ENCODE data around the gene DOCK7. TPM values are rescaled to one million over a fixed set of nuclear protein-coding genes. Genes with fewer than 3 reads are reported as not detected.

Gene DOCK7
- total RNA-seq, 1 experiment from 2014 or later: 46.9 TPM

GRCh38 chr1:62509028-62509427, 179.2 kb downstream of the DOCK7 start:
- Mint-ChIP-seq H3K9me3 (ENCODE audit: unreplicated experiment) (no peaks in the 10 kb centered on the region), H3K4me3 (ENCODE audit: unreplicated experiment) (no peak overlapping the region), H3K4me1 (ENCODE audit: insufficient read depth, unreplicated experiment) (no peaks in the 10 kb centered on the region), H3K36me3 (ENCODE audit: insufficient read depth, unreplicated experiment) (peaks cover 27% of the 10 kb centered on the region), H3K27me3 (ENCODE audit: insufficient read depth, unreplicated experiment) (no peaks in the 10 kb centered on the region), H3K27ac (ENCODE audit: low read depth, unreplicated experiment) (peak overlapping the region; percentile 18)
- ChIA-PET POLR2A (interaction anchor here (1.0 to 3.1 kb wide), 2 partner anchors 24 to 237 kb away, joined by 3 to 21 read pairs; no protein-coding TSS in a partner anchor), CTCF (interaction anchor here (0.6 to 7.1 kb wide), 8 partner anchors 10 to 868 kb away, joined by 3 to 115 read pairs (median 4); no protein-coding TSS in a partner anchor)
- no peak for DNase-seq (ENCODE audit: unreplicated experiment)
- intact Hi-C loops (cut with micrococcal nuclease): loop anchor here (5.0 to 10.0 kb wide), 2 partner anchors 178 to 336 kb away; partner anchors contain the start of gene DOCK7
- TF ChIP-seq, protein P1, sequence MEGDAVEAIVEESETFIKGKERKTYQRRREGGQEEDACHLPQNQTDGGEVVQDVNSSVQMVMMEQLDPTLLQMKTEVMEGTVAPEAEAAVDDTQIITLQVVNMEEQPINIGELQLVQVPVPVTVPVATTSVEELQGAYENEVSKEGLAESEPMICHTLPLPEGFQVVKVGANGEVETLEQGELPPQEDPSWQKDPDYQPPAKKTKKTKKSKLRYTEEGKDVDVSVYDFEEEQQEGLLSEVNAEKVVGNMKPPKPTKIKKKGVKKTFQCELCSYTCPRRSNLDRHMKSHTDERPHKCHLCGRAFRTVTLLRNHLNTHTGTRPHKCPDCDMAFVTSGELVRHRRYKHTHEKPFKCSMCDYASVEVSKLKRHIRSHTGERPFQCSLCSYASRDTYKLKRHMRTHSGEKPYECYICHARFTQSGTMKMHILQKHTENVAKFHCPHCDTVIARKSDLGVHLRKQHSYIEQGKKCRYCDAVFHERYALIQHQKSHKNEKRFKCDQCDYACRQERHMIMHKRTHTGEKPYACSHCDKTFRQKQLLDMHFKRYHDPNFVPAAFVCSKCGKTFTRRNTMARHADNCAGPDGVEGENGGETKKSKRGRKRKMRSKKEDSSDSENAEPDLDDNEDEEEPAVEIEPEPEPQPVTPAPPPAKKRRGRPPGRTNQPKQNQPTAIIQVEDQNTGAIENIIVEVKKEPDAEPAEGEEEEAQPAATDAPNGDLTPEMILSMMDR (IDR thresholded peaks at IDR 0.05; ENCODE audit: unreplicated experiment): no peak
- BruUV-seq (replicated peaks): no TSS peak

DNA sequence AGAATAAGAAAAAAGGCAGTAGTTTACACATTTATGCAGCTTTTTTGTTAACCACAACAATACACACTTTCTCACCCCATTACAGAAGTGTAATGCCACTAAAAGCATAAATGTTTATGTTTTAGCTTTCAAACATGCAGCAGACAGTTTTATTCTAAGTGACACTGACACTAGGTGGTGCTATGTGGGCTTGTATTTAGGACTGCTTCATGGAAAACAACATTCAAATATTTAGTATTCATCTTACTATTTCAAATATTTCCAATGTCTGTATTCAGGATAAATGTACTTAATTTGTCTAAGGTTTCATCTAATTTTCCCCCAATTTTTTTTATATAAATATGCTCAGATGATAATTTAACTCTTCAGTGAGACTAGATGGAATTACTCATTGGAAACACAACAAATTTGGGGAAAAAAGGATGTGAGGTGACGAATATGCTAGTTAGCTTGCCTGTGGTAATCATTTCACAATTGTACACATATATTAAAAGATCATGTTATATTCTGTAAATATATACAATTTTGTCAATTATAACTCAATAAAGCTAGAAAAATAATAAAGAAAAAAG, 179.9 kb downstream of the DOCK7 start:
- Mint-ChIP-seq H3K4me1 (ENCODE audit: insufficient read depth, unreplicated experiment) (no peaks in the 10 kb centered on the region), H3K9me3 (ENCODE audit: unreplicated experiment) (no peaks in the 10 kb centered on the region), H3K36me3 (ENCODE audit: insufficient read depth, unreplicated experiment) (peaks cover 32% of the 10 kb centered on the region), H3K4me3 (ENCODE audit: unreplicated experiment) (no peak overlapping the region), H3K27ac (ENCODE audit: low read depth, unreplicated experiment) (no peak overlapping the region), H3K27me3 (ENCODE audit: insufficient read depth, unreplicated experiment) (no peaks in the 10 kb centered on the region)
- intact Hi-C loops (cut with micrococcal nuclease): loop anchor here (1.0 to 10.0 kb wide), 3 partner anchors 179 to 337 kb away; partner anchors contain the start of gene DOCK7
- TF ChIP-seq, protein P1 (IDR thresholded peaks at IDR 0.05; ENCODE audit: unreplicated experiment): peak; percentile 46
- DNase-seq (ENCODE audit: unreplicated experiment): peak; percentile 58
- ChIA-PET CTCF (interaction anchor here (0.6 to 7.1 kb wide), 20 partner anchors 8 to 436 kb away, joined by 3 to 115 read pairs (median 3); no protein-coding TSS in a partner anchor), POLR2A (interaction anchor here (1.0 to 3.1 kb wide), 2 partner anchors 25 to 237 kb away, joined by 3 to 21 read pairs; no protein-coding TSS in a partner anchor)
- BruUV-seq (replicated peaks): no TSS peak

- no peaks in the 10 kb centered on the region for H3K4me1 Mint-ChIP-seq (ENCODE audit: insufficient read depth, unreplicated experiment)
- no peak overlapping the region for H3K4me3 Mint-ChIP-seq (ENCODE audit: unreplicated experiment)
- no peaks in the 10 kb centered on the region for H3K27me3 Mint-ChIP-seq (ENCODE audit: insufficient read depth, unreplicated experiment)
- H3K27ac Mint-ChIP-seq (ENCODE audit: low read depth, unreplicated experiment): no peak overlapping the region
- TF ChIP-seq, protein P1 (IDR thresholded peaks at IDR 0.05; ENCODE audit: unreplicated experiment): no peak
- DNase-seq (ENCODE audit: unreplicated experiment): no peak
- no peaks in the 10 kb centered on the region for H3K9me3 Mint-ChIP-seq (ENCODE audit: unreplicated experiment)
- ChIA-PET POLR2A (interaction anchor here (0.6 kb wide), 2 partner anchors 25 to 212 kb away, joined by 3 to 4 read pairs; no protein-coding TSS in a partner anchor), CTCF (interaction anchor here (2.3 to 3.2 kb wide), 2 partner anchors 8 to 246 kb away, joined by 12 to 19 read pairs; no protein-coding TSS in a partner anchor)
- BruUV-seq (replicated peaks): no TSS peak
- intact Hi-C loops (cut with micrococcal nuclease): loop anchor here (10.0 kb wide), 1 partner anchor 345 kb away; no protein-coding TSS in a partner anchor
- peaks cover 36% of the 10 kb centered on the region for H3K36me3 Mint-ChIP-seq (ENCODE audit: insufficient read depth, unreplicated experiment)
Observed at GRCh38 chr1:62500210-62500609, 188.0 kb downstream of the DOCK7 start.

DNA sequence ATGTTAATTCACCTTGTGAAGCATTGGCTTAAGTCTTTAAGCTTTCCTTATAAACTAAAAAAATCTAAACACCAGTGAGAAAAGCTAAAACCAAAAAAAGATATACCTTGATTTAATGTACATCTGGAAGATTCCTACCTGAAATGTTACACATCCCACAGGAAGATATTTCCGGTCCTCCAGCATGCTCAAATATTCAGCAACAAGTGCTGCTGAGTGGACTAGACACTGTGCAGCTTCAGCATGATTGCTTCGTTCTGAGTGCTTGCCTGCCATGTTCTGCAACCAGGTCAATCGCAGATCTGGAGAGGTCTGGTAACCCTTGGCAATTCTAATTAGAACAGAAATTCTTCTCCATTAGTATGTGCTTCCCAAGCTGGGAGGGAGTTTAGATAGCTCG, 194.0 kb downstream of the DOCK7 start:
- no peak for DNase-seq (ENCODE audit: unreplicated experiment)
- Mint-ChIP-seq H3K27ac (ENCODE audit: low read depth, unreplicated experiment) (no peak overlapping the region), H3K36me3 (ENCODE audit: insufficient read depth, unreplicated experiment) (peaks cover 39% of the 10 kb centered on the region), H3K27me3 (ENCODE audit: insufficient read depth, unreplicated experiment) (no peaks in the 10 kb centered on the region), H3K4me3 (ENCODE audit: unreplicated experiment) (no peak overlapping the region), H3K9me3 (ENCODE audit: unreplicated experiment) (no peaks in the 10 kb centered on the region), H3K4me1 (ENCODE audit: insufficient read depth, unreplicated experiment) (no peaks in the 10 kb centered on the region)
- intact Hi-C loops (cut with micrococcal nuclease): no loop called here
- CTCF ChIA-PET: interaction anchor here (0.6 to 0.7 kb wide), 2 partner anchors 20 to 223 kb away, joined by 3 read pairs; no protein-coding TSS in a partner anchor
- BruUV-seq (replicated peaks): no TSS peak
- TF ChIP-seq, protein P1 (IDR thresholded peaks at IDR 0.05; ENCODE audit: unreplicated experiment): no peak
- POLR2A ChIA-PET: no interaction called here
